GM12874 (cell line): ENCODE measurements around the gene IPO11.

Source experiments
- CTCF ChIP-seq: IDR thresholded peaks from 2 replicates; pipeline ENCODE4 v1.5.1; 2011; ENCODE audit warnings: low read depth, mild to moderate bottlenecking, control low read depth, low read length, moderate library complexity; ENCODE audit not compliant: insufficient read depth

The IPO11 gene

GRCh38 chr5:62412549-62413329, at the start of gene IPO11:
IPO11 (plus strand) TSS chr5:62412763; CDS start chr5:62437280, 24,517 bp downstream.
- no peak for TF ChIP-seq CTCF

GRCh38 chr5:62369039-62369438, 43.5 kb upstream of the IPO11 start:
- no peak for TF ChIP-seq CTCF

GRCh38 chr5:62371409-62371808, 41.2 kb upstream of the IPO11 start:
- no peak for TF ChIP-seq CTCF

GRCh38 chr5:62372600-62372999, 40.0 kb upstream of the IPO11 start:
- no peak for TF ChIP-seq CTCF

GRCh38 chr5:62373382-62373781, 39.2 kb upstream of the IPO11 start:
- TF ChIP-seq CTCF, result no peak

GRCh38 chr5:62374090-62374489, 38.5 kb upstream of the IPO11 start:
- TF ChIP-seq CTCF, result no peak

- TF ChIP-seq CTCF, result no peak
Observed at GRCh38 chr5:62375627-62376026, 36.9 kb upstream of the IPO11 start.
